ENCODE measurements around the gene NBAS. TPM values are rescaled to one million over a fixed set of nuclear protein-coding genes. Genes with fewer than 3 reads are reported as not detected.

Gene NBAS
- total RNA-seq, 4 donors from 2014 or later: 34.0 to 51.2 (median 41.9) TPM

- TF ChIP-seq CTCF (IDR thresholded peaks at IDR 0.05; ENCODE audit: low read depth): no peak
These were observed 128.4 kb downstream of the NBAS start for GRCh38 chr2:15432642-15433256.

GRCh38 chr2:15429032-15429431 is 132.1 kb downstream of the NBAS start:
- TF ChIP-seq CTCF (IDR thresholded peaks at IDR 0.05; ENCODE audit: low read depth): no peak

GRCh38 chr2:15427987-15428386 is 133.1 kb downstream of the NBAS start:
- TF ChIP-seq CTCF (IDR thresholded peaks at IDR 0.05; ENCODE audit: low read depth): no peak

GRCh38 chr2:15426606-15427005 is 134.5 kb downstream of the NBAS start:
- no peak for TF ChIP-seq CTCF (IDR thresholded peaks at IDR 0.05; ENCODE audit: low read depth)

GRCh38 chr2:15425712-15426111 is 135.4 kb downstream of the NBAS start:
- no peak for TF ChIP-seq CTCF (IDR thresholded peaks at IDR 0.05; ENCODE audit: low read depth)

GRCh38 chr2:15421753-15422152 is 139.4 kb downstream of the NBAS start:
- no peak for TF ChIP-seq CTCF (IDR thresholded peaks at IDR 0.05; ENCODE audit: low read depth)

- no peak for TF ChIP-seq CTCF (IDR thresholded peaks at IDR 0.05; ENCODE audit: low read depth)
These were observed 145.4 kb downstream of the NBAS start for GRCh38 chr2:15415748-15416147.

Data from subcutaneous adipose tissue (tissue), 4 donors.